SU-DHL-6 (cell line): ENCODE measurements around the gene PIGT.

Experiments used
- H2AFZ ChIP-seq: fragments of 200-600 bp; sonication (generic); 2 replicates; pipeline ENCODE4 v1.6.1; 2014; ENCODE audit warnings: low read depth, mild to moderate bottlenecking, moderate library complexity, mixed read lengths, antibody characterized with exemption, low read length; ENCODE audit not compliant: severe bottlenecking
- H3F3A ChIP-seq: fragments of 200-600 bp; shearing (Covaris generic); 2 replicates; pipeline ENCODE4 v1.6.0; 2016; ENCODE audit warnings: antibody characterized with exemption, mild to moderate bottlenecking; ENCODE audit not compliant: insufficient read depth
- H3K27ac ChIP-seq: fragments of 200-600 bp; sonication (generic); 2 replicates; pipeline ENCODE4 v1.5.1; 2016; ENCODE audit warnings: low read depth, mild to moderate bottlenecking, low read length, moderate library complexity, mixed read lengths
- H3K27me3 ChIP-seq: fragments of 200-600 bp; sonication (generic), shearing (Covaris generic); 2 replicates; pipeline ENCODE4 v1.6.0; 2014; ENCODE audit warnings: mild to moderate bottlenecking, low read length
- H3K36me3 ChIP-seq: fragments of 200-600 bp; sonication (generic); 2 replicates; pipeline ENCODE4 v1.6.1; 2014; ENCODE audit warnings: mild to moderate bottlenecking, low read length, mixed read lengths
- H3K4me2 ChIP-seq: fragments of 300-600, 200-600 bp; shearing (Covaris generic), sonication (generic); 2 replicates; pipeline ENCODE4 v1.6.0; 2014; ENCODE audit warnings: low read length, low read depth, mild to moderate bottlenecking; ENCODE audit not compliant: poor library complexity, severe bottlenecking
- H3K4me3 ChIP-seq: fragments of 200-600 bp; sonication (generic); 2 replicates; pipeline ENCODE4 v1.5.1; 2014; ENCODE audit warnings: antibody characterized with exemption, low read length, mild to moderate bottlenecking, mixed read lengths; ENCODE audit not compliant: insufficient read depth, poor library complexity, severe bottlenecking
- H3K79me2 ChIP-seq: fragments of 200-600 bp; sonication (generic); 2 replicates; pipeline ENCODE4 v1.6.1; 2014; ENCODE audit warnings: mild to moderate bottlenecking, low read length, moderate library complexity; ENCODE audit not compliant: insufficient read depth
- H3K9ac ChIP-seq: fragments of 200-600 bp; sonication (generic); 2 replicates; pipeline ENCODE4 v1.7.0; 2014; ENCODE audit warnings: mild to moderate bottlenecking, low read length
- H3K9me2 ChIP-seq: fragments of 200-600 bp; sonication (generic); replicated peaks from 2 replicates; pipeline ENCODE4 v1.6.1; 2014; ENCODE audit warnings: low read length; ENCODE audit not compliant: insufficient read depth
- H3K9me3 ChIP-seq: fragments of 200-600 bp; sonication (generic); 2 replicates; pipeline ENCODE4 v1.6.1; 2014; ENCODE audit warnings: low read length, mixed read lengths; ENCODE audit not compliant: insufficient read depth
- H4K20me1 ChIP-seq: fragments of 200-600 bp; sonication (generic); 2 replicates; pipeline ENCODE4 v1.6.1; 2014; ENCODE audit warnings: low read depth, mild to moderate bottlenecking, antibody characterized with exemption, low read length, moderate library complexity, mixed read lengths
- EZH2phosphoT487 ChIP-seq: fragments of 200-600 bp; sonication (generic), shearing (Covaris generic); conservative IDR thresholded peaks from 2 replicates; pipeline ENCODE4 v1.6.1; 2018; ENCODE audit warnings: mild to moderate bottlenecking, antibody characterized with exemption, low read length, moderate library complexity, mixed read lengths
- TF ChIP-seq, protein P1 (sequence below): fragments of 200-600 bp; sonication (generic); IDR thresholded peaks from one replicate; pipeline ENCODE4 v1.5.1; 2017; ENCODE audit warnings: antibody characterized with exemption, mild to moderate bottlenecking, low read length, moderate library complexity; ENCODE audit not compliant: insufficient read depth, poor library complexity, severe bottlenecking

The PIGT gene

GRCh38 chr20:45436732-45437485 is 21.0 kb downstream of the PIGT start:
- peak overlapping the region; percentile 49 for H3K9ac ChIP-seq
- peaks cover 21% of the 10 kb centered on the region for H3F3A ChIP-seq
- peak overlapping the region; percentile 72 for H3K4me2 ChIP-seq
- H4K20me1 ChIP-seq = no peaks in the 10 kb centered on the region
- H3K36me3 ChIP-seq = no peaks in the 10 kb centered on the region
- H3K9me2 ChIP-seq = no peaks in the 10 kb centered on the region
- no peaks in the 10 kb centered on the region for H3K27me3 ChIP-seq
- H3K79me2 ChIP-seq = no peaks in the 10 kb centered on the region
- H2AFZ ChIP-seq = peak overlapping the region; percentile 77
- TF ChIP-seq, protein P1, sequence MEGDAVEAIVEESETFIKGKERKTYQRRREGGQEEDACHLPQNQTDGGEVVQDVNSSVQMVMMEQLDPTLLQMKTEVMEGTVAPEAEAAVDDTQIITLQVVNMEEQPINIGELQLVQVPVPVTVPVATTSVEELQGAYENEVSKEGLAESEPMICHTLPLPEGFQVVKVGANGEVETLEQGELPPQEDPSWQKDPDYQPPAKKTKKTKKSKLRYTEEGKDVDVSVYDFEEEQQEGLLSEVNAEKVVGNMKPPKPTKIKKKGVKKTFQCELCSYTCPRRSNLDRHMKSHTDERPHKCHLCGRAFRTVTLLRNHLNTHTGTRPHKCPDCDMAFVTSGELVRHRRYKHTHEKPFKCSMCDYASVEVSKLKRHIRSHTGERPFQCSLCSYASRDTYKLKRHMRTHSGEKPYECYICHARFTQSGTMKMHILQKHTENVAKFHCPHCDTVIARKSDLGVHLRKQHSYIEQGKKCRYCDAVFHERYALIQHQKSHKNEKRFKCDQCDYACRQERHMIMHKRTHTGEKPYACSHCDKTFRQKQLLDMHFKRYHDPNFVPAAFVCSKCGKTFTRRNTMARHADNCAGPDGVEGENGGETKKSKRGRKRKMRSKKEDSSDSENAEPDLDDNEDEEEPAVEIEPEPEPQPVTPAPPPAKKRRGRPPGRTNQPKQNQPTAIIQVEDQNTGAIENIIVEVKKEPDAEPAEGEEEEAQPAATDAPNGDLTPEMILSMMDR = peak; percentile 83
- TF ChIP-seq EZH2phosphoT487 = no peak
- no peak overlapping the region for H3K27ac ChIP-seq
- no peaks in the 10 kb centered on the region for H3K9me3 ChIP-seq
- H3K4me3 ChIP-seq = peak overlapping the region; percentile 45

- no peaks in the 10 kb centered on the region for H3K27me3 ChIP-seq
- no peak overlapping the region for H3K4me3 ChIP-seq
- H3K4me2 ChIP-seq = no peak overlapping the region
- no peak overlapping the region for H3K9ac ChIP-seq
- no peaks in the 10 kb centered on the region for H3K9me2 ChIP-seq
- no peaks in the 10 kb centered on the region for H3K79me2 ChIP-seq
- H3K36me3 ChIP-seq = no peaks in the 10 kb centered on the region
- no peak overlapping the region for H3K27ac ChIP-seq
- no peaks in the 10 kb centered on the region for H3K9me3 ChIP-seq
- H4K20me1 ChIP-seq = no peaks in the 10 kb centered on the region
- H3F3A ChIP-seq = peaks cover 4% of the 10 kb centered on the region; the same call in 1 of the 2 replicates
- TF ChIP-seq EZH2phosphoT487 = no peak
- TF ChIP-seq, protein P1 = no peak
- no peak overlapping the region for H2AFZ ChIP-seq
Observed at GRCh38 chr20:45440424-45440823, 24.5 kb downstream of the PIGT start.

DNA sequence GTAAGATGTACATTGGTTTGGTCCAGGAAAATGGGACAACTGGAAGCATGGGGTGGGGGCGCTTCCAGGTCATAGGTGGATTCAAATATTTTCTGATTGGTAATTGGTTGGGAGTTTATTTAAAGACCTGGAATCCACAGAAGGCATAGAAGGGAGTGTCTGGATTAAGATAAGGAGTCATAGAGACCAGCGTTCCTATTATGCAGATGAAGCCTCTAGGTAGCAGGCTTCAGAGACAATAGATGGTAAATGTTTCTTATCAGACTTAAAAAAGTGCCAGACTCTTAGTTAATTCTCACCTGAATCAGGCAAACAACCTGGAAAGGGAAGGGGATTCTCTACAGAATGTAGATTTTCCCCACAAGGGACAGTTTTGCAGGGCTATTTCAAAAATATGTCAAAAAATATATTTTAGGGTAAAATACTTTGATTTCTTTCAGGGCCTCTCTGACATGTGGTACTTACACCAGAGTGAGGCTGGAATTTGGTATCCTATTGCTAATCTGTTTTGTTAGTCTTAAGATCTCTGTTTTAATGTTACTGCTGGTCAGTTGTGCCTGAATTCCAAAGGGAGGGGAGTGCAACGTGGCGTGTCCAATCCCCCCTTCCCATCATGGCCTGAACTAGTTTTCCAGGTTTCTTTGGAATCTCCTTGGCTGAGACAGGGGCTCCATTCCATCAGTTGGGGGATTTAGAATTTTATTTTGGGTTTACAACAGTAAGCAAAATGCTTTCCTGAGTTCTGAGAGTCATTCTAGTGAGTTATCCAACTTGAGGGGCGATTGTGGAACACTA is 25.1 kb downstream of the PIGT start:
- H3K4me3 ChIP-seq = no peak overlapping the region
- TF ChIP-seq, protein P1 = no peak
- TF ChIP-seq EZH2phosphoT487 = no peak
- H3K9ac ChIP-seq = no peak overlapping the region
- H4K20me1 ChIP-seq = no peaks in the 10 kb centered on the region
- H3K9me2 ChIP-seq = no peaks in the 10 kb centered on the region
- H3K9me3 ChIP-seq = no peaks in the 10 kb centered on the region
- peaks cover 2% of the 10 kb centered on the region; the same call in 1 of the 2 replicates for H3F3A ChIP-seq
- H3K4me2 ChIP-seq = no peak overlapping the region
- no peaks in the 10 kb centered on the region for H3K36me3 ChIP-seq
- H3K27me3 ChIP-seq = no peaks in the 10 kb centered on the region
- no peak overlapping the region for H2AFZ ChIP-seq
- H3K79me2 ChIP-seq = no peaks in the 10 kb centered on the region
- no peak overlapping the region for H3K27ac ChIP-seq
